Measurements from ENCODE around the gene MRGPRX3. TPM values are rescaled to one million over a fixed set of nuclear protein-coding genes. Genes with fewer than 3 reads are reported as not detected.
A peak's percentile ranks its signal among the peaks of the same experiment; 100 is the strongest.

MRGPRX3 gene
- total and polyA plus RNA-seq, 4 donors, result not detected

- no peak overlapping the region for H3K4me3 ChIP-seq (ENCODE audit: low read depth in 1 of 3, low read length in 3 of 3)
- no peak for TF ChIP-seq MAX (IDR thresholded peaks at IDR 0.05)
- no peak for TF ChIP-seq TAF1 (conservative IDR thresholded peaks at IDR 0.05)
- no peak for TF ChIP-seq RAD21 (IDR thresholded peaks at IDR 0.05)
- TF ChIP-seq ZBTB33 (IDR thresholded peaks at IDR 0.05), result no peak
- TF ChIP-seq REST (IDR thresholded peaks at IDR 0.05), result no peak
- TF ChIP-seq FOXA2 (IDR thresholded peaks at IDR 0.05), result no peak
- no peak for TF ChIP-seq JUND (IDR thresholded peaks at IDR 0.05)
- TF ChIP-seq NR2F2 (IDR thresholded peaks at IDR 0.05), result no peak
- TF ChIP-seq EGR1 (IDR thresholded peaks at IDR 0.05; ENCODE audit: low read depth in 2 of 2), result no peak
- H3K27ac ChIP-seq (ENCODE audit: low read depth in 1 of 2, low read length in 2 of 2), result no peak overlapping the region
- DNase-seq (ENCODE audit: low spot score), result no peak
- peaks cover 0 to 11% (median 2%) of the 10 kb centered on the region in 4 donors for H3K36me3 ChIP-seq (ENCODE audit: control insufficient read depth in 4 of 4, insufficient read depth in 3 of 4, low read depth in 1 of 4, low read length in 3 of 4)
- H3K9me3 ChIP-seq (ENCODE audit: control insufficient read depth in 4 of 4, low read length in 3 of 4), result no peaks in the 10 kb centered on the region
- H3K9ac ChIP-seq (ENCODE audit: low read depth in 1 of 2, low read length in 2 of 2), result no peak overlapping the region
- no peaks in the 10 kb centered on the region for H3K27me3 ChIP-seq (ENCODE audit: control insufficient read depth in 4 of 4, insufficient read depth in 4 of 4, low read length in 3 of 4)
- peaks cover under 1 to 8% (median 7%) of the 10 kb centered on the region in 4 donors for H3K4me1 ChIP-seq (ENCODE audit: control insufficient read depth in 4 of 4, insufficient read depth in 4 of 4, low read length in 3 of 4)
- 69% methylated on average over 6 of the region's 6 CpGs for WGBS
These were observed 31.3 kb upstream of the MRGPRX3 start for GRCh38 chr11:18100926-18101656.

- Histone ChIP-seq H3K36me3 (ENCODE audit: control insufficient read depth in 4 of 4, insufficient read depth in 3 of 4, low read depth in 1 of 4, low read length in 3 of 4) (peaks cover 0 to 5% (median 2%) of the 10 kb centered on the region in 4 donors), H3K9ac (ENCODE audit: low read depth in 1 of 2, low read length in 2 of 2) (peak overlapping the region; percentile 66 to 84), H3K9me3 (ENCODE audit: control insufficient read depth in 4 of 4, low read length in 3 of 4) (no peaks in the 10 kb centered on the region), H3K4me1 (ENCODE audit: control insufficient read depth in 4 of 4, insufficient read depth in 4 of 4, low read length in 3 of 4) (peaks cover 1 to 12% (median 7%) of the 10 kb centered on the region in 4 donors), H3K27ac (ENCODE audit: low read depth in 1 of 2, low read length in 2 of 2) (no peak overlapping the region), H3K4me3 (ENCODE audit: low read depth in 1 of 3, low read length in 3 of 3) (peak overlapping the region; percentile 76 to 93 (median 91)), H3K27me3 (ENCODE audit: control insufficient read depth in 4 of 4, insufficient read depth in 4 of 4, low read length in 3 of 4) (no peaks in the 10 kb centered on the region)
- no peak for TF ChIP-seq MAX (IDR thresholded peaks at IDR 0.05)
- TF ChIP-seq CTCF (IDR thresholded peaks at IDR 0.05; ENCODE audit: low read depth, low read length, missing input control), result no peak
- WGBS, result 29% methylated on average over 29 of the region's 29 CpGs
- DNase-seq (ENCODE audit: low spot score), result no peak
These were observed 27.1 kb upstream of the MRGPRX3 start for GRCh38 chr11:18105086-18105801.

Measured in liver (tissue), 9 donors.